Jurkat, Clone E6-1 (cell line): ENCODE data around the gene ATF1. TPM values are rescaled to one million over a fixed set of nuclear protein-coding genes. Genes with fewer than 3 reads are reported as not detected.

Experiments used
- DNase-seq: peaks from one replicate; pipeline ENCODE4 v3.0.0-alpha.2; 2011; ENCODE audit warnings: low read depth, low spot score
- H3K4me3 ChIP-seq: 2 replicates; pipeline ENCODE4 v1.5.1; 2011; ENCODE audit warnings: mild to moderate bottlenecking, low read length, control low read depth, moderate library complexity
- polyA plus RNA-seq: library from polyadenylated mRNA; unstranded; fragments of >200 nt; gene quantifications from one replicate; pipeline ENCODE4 v1.2.1, GENCODE V29; 2012; ENCODE audit warnings: missing spikeins; ENCODE audit not compliant: insufficient read length, insufficient read depth

Gene ATF1
- polyA plus RNA-seq = 37.6 TPM

- H3K4me3 ChIP-seq = peak within 1 kb of the TSS; percentile 89
- peak; percentile 91 for DNase-seq
Observed at GRCh38 chr12:50763639-50764285, at the start of gene ATF1. Gene ATF1, plus strand, starts transcription at chr12:50764101. Its CDS starts 16,045 bp downstream, at chr12:50780146.

GRCh38 chr12:50715174-50715573, 48.7 kb upstream of the ATF1 start:
- no peak for DNase-seq
- H3K4me3 ChIP-seq = no peak overlapping the region

DNA sequence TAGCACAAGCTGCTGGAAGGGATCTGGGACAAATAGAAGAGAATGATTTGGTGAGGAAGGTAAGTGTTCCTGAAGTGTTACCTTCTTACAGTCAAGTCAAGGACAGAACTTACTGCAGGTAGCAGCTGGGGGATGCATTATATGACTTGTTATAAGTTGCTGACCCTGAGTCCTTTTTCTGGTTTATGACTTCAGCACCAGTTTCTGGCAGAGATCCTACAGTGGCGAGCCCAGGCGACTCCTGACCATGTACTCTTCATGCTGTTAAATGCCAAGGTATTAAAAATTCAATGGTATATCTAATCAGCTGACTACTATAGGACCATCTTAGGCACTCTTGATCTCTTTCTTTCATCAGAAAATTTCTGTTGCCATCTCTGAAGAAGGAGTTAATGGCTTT, 45.1 kb upstream of the ATF1 start:
- DNase-seq = no peak
- no peak overlapping the region for H3K4me3 ChIP-seq

- H3K4me3 ChIP-seq = no peak overlapping the region
- DNase-seq = no peak
Observed at GRCh38 chr12:50720085-50720484, 43.8 kb upstream of the ATF1 start.

DNA sequence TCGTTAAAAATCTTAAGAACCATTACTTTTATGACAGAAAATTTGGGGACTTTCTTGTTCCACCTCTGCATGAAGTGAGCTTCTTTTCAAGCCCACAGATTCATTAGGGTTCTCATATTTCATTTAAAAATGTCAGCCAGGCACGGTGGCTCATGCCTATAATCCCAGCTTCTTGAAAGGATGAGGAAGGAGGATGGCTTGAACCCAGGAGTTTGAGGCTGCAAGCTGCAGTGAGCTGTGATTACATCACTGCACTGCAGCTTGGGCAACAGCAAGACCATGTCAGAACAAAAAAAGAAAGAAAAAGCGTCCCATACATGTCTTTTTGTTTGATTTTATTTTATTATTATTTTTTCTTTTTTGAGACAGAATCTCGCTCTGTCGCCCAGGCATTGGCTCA, 43.4 kb upstream of the ATF1 start:
- H3K4me3 ChIP-seq = no peak overlapping the region
- no peak for DNase-seq

DNA sequence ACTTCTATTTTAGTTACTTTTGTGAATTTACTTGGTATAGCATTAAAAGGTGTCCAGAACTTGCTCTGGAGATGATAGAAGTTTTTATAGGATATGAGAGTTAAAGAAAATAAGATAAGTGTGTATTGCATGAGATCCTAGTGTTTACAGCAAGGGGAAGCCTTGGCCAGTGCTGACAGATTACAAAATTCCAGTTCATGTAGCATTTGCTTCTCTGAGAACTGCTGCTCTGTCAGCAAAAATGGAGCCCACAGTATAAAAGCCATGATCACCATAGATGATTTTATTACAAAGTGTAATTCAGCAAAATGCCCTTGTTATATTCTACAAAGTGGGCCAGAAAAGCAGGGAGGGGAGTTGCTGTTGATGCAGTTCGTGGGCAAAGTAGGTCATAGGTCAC, 40.0 kb upstream of the ATF1 start:
- no peak overlapping the region for H3K4me3 ChIP-seq
- DNase-seq = no peak

GRCh38 chr12:50725011-50725942, 38.6 kb upstream of the ATF1 start:
- no peak overlapping the region for H3K4me3 ChIP-seq
- no peak for DNase-seq

GRCh38 chr12:50727466-50727865, 36.4 kb upstream of the ATF1 start:
- H3K4me3 ChIP-seq = no peak overlapping the region
- no peak for DNase-seq

DNA sequence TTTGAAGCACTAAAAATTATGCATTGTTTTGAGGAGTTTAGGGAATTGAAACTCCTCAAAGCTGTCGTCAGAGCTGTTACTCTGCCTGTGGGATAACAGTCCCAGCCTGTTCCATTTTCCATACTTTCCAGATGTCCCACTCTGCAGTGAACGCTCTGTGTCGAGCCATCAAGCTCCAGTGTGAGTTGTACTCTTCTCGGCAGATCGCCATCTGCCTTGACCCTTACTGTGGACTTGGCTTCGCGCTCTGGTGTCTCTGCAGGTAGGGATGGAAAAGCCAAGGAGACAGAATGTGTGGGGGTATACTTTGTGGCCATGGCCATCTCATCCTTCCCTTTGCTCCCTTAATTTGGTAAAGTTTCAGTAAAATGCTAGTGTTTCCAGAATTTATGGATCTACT, 35.5 kb upstream of the ATF1 start:
- H3K4me3 ChIP-seq = no peak overlapping the region
- no peak for DNase-seq

GRCh38 chr12:50728841-50729240, 35.1 kb upstream of the ATF1 start:
- H3K4me3 ChIP-seq = no peak overlapping the region
- no peak for DNase-seq

DNA sequence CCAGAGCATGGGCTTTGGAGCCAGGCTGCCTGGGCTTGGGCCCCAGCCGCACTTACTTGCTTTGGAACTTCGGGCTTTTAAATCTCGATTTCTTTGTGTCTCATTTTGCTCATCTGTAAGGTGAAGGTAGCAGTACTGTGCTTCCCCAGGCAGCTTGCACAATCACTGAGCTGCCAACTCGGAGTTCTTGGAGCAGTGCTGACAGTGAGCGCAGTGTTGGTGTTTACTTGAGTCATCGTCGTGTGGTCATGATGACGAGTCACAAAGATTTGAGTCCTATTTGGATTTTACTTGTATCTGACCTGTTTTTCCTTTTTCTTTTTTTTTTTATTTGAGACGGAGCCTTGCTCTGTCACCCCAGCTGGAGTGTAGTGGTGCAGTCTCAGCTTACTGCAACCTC, 31.3 kb upstream of the ATF1 start:
- no peak for DNase-seq
- no peak overlapping the region for H3K4me3 ChIP-seq

- H3K4me3 ChIP-seq = no peak overlapping the region
- DNase-seq = no peak
Observed at GRCh38 chr12:50733706-50734105, 30.2 kb upstream of the ATF1 start.

DNA sequence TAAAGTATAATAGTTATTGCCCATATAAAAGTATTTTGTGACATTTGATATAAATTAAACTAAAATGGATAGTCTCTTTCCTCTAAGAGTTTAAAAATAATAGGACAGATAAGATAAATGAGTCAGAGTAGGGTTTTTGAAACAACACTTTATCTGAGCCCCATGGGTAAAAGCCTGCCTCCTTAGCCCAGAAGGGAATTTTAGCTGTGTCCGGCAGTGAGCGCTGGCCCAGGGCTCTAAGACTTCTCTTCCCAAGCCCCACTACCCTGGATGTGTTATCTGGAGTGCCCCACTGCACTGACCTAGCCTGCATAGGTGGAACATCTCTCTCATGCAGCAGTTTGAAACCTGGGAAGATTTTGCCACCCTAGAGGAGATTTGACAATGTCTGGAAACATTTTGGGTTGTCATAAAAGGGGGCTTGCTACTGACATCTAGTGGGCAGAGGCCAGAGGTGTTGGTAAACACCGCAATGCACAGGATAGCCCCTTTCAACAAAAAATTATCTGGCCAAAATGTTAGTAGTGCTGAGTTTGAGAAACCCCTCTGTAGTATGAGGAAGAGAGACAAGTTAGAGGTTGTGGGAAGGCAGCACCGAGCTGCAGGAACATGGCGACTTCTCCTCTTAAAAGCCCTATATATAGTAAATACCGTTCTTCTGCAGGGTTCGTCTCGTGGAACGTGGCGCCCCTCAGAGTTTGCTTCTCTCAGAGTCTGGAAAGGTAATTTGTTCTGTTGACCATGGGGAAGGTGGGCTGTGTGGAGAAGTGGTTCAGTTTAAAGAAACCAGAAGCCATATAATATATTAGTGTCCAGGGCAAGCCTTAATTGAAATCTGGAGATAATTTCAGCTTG, 29.3 kb upstream of the ATF1 start:
- DNase-seq = peak; percentile 37

GRCh38 chr12:50739611-50740010, 24.3 kb upstream of the ATF1 start:
- no peak overlapping the region for H3K4me3 ChIP-seq
- DNase-seq = no peak

More for the DNA sequence above, 29.3 kb upstream of the ATF1 start:
- no peak overlapping the region for H3K4me3 ChIP-seq

- no peak overlapping the region for H3K4me3 ChIP-seq
- no peak for DNase-seq
Observed at GRCh38 chr12:50740307-50740706, 23.6 kb upstream of the ATF1 start.

DNA sequence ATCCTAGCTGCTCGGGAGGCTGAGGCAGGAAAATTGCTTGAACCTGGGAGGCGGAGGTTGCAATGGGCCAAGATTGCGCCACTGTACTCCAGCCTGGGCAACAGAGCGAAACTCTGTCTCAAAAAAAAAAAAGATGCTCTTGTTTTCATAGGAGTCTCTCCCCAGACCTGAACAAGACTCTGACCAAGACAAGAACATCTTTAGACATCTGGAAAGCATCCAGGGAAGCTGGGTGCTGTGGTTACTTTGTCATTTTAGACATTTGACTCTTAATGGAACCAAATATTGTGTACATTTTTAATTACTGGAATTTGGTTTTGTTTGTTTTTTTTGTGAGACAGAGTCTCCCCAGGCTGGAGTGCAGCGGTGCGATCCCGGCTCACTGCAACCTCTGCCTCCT, 21.1 kb upstream of the ATF1 start:
- H3K4me3 ChIP-seq = no peak overlapping the region
- no peak for DNase-seq

- no peak for DNase-seq
- no peak overlapping the region for H3K4me3 ChIP-seq
Observed at GRCh38 chr12:50745861-50746260, 18.0 kb upstream of the ATF1 start.

DNA sequence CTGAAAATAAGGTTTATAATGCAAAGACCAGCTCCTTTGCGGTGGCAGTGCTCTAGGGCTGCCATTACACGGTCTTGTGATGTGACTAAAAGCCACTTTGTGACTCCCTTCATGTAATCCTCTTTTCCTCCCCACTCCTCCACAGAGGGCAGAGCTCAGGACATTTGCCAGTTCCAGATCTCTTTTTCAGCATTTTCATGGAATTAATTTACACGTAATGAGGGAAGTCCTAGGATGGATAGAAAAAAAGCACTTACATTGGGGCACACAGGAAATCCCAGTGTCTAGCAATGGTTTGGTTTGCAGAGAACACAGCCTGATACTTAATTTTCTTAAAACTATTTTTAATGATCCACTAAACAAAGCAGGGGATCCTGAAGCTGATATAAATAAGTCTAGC, 17.5 kb upstream of the ATF1 start:
- no peak for DNase-seq
- H3K4me3 ChIP-seq = no peak overlapping the region

- H3K4me3 ChIP-seq = no peak overlapping the region
- no peak for DNase-seq
Observed at GRCh38 chr12:50747817-50748216, 16.1 kb upstream of the ATF1 start.

DNA sequence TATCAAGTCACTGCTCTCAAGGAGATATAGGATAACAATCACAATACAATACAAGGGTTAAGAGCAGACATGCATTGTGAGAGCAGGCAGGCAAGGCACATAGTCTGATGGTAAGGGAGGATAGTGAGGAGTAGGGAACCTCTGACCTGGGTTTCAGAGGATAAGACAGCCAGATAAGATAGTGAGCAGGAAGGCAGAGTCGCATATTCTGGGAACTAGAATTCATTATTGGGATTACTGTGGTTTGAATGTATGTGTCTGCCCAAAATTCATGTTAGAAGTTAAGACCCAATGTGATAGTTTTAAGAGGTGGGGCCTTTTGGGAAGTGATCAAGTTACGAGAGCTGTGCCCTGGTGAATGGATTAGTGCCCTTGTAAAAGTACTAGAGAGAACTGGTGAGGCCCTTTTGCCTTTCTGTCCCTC, 14.4 kb upstream of the ATF1 start:
- no peak overlapping the region for H3K4me3 ChIP-seq
- no peak for DNase-seq
